Measurements from ENCODE around the gene VGLL4.

DNA sequence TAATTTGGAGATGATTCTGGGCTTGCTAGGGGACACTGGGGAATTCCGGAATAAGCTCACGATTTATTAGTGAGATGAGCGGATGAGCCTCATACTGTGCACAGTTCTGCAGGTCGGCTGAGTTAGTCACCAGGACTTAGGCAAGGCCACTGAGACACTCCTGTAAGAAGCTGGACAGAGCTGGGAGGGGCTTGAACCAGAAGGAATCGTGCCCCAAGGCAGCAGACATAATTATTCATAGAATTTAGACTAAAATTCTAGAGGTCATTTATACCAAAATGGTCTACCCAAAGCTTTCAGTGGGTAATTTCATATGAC, 121.4 kb downstream of the VGLL4 start:
- TF ChIP-seq, protein P1, sequence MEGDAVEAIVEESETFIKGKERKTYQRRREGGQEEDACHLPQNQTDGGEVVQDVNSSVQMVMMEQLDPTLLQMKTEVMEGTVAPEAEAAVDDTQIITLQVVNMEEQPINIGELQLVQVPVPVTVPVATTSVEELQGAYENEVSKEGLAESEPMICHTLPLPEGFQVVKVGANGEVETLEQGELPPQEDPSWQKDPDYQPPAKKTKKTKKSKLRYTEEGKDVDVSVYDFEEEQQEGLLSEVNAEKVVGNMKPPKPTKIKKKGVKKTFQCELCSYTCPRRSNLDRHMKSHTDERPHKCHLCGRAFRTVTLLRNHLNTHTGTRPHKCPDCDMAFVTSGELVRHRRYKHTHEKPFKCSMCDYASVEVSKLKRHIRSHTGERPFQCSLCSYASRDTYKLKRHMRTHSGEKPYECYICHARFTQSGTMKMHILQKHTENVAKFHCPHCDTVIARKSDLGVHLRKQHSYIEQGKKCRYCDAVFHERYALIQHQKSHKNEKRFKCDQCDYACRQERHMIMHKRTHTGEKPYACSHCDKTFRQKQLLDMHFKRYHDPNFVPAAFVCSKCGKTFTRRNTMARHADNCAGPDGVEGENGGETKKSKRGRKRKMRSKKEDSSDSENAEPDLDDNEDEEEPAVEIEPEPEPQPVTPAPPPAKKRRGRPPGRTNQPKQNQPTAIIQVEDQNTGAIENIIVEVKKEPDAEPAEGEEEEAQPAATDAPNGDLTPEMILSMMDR (IDR thresholded peaks at IDR 0.05) = no peak
- TF ChIP-seq ETV6 (CRISPR knock-in tag; IDR thresholded peaks at IDR 0.05) (no peak), CREB1 (CRISPR knock-in tag; IDR thresholded peaks at IDR 0.05) (no peak), CBFB (CRISPR knock-in tag; IDR thresholded peaks at IDR 0.05; ENCODE audit: low read depth) (no peak), JUN (CRISPR knock-in tag; IDR thresholded peaks at IDR 0.05) (no peak), NFYB (CRISPR knock-in tag; conservative IDR thresholded peaks at IDR 0.05; ENCODE audit: low read depth) (no peak), NR2C2 (CRISPR knock-in tag; IDR thresholded peaks at IDR 0.05) (no peak)
- TF ChIP-seq, protein P2, sequence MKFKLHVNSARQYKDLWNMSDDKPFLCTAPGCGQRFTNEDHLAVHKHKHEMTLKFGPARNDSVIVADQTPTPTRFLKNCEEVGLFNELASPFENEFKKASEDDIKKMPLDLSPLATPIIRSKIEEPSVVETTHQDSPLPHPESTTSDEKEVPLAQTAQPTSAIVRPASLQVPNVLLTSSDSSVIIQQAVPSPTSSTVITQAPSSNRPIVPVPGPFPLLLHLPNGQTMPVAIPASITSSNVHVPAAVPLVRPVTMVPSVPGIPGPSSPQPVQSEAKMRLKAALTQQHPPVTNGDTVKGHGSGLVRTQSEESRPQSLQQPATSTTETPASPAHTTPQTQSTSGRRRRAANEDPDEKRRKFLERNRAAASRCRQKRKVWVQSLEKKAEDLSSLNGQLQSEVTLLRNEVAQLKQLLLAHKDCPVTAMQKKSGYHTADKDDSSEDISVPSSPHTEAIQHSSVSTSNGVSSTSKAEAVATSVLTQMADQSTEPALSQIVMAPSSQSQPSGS (CRISPR knock-in tag; IDR thresholded peaks at IDR 0.05; ENCODE audit: borderline replicate concordance, low read depth) = no peak
- TF ChIP-seq, protein P3, sequence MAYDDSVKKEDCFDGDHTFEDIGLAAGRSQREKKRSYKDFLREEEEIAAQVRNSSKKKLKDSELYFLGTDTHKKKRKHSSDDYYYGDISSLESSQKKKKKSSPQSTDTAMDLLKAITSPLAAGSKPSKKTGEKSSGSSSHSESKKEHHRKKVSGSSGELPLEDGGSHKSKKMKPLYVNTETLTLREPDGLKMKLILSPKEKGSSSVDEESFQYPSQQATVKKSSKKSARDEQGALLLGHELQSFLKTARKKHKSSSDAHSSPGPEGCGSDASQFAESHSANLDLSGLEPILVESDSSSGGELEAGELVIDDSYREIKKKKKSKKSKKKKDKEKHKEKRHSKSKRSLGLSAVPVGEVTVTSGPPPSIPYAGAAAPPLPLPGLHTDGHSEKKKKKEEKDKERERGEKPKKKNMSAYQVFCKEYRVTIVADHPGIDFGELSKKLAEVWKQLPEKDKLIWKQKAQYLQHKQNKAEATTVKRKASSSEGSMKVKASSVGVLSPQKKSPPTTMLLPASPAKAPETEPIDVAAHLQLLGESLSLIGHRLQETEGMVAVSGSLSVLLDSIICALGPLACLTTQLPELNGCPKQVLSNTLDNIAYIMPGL (CRISPR knock-in tag; IDR thresholded peaks at IDR 0.05) = no peak
- TF ChIP-seq, protein P4, sequence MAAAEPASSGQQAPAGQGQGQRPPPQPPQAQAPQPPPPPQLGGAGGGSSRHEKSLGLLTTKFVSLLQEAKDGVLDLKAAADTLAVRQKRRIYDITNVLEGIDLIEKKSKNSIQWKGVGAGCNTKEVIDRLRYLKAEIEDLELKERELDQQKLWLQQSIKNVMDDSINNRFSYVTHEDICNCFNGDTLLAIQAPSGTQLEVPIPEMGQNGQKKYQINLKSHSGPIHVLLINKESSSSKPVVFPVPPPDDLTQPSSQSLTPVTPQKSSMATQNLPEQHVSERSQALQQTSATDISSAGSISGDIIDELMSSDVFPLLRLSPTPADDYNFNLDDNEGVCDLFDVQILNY (CRISPR knock-in tag; IDR thresholded peaks at IDR 0.05) = no peak
- TF ChIP-seq, protein P5, sequence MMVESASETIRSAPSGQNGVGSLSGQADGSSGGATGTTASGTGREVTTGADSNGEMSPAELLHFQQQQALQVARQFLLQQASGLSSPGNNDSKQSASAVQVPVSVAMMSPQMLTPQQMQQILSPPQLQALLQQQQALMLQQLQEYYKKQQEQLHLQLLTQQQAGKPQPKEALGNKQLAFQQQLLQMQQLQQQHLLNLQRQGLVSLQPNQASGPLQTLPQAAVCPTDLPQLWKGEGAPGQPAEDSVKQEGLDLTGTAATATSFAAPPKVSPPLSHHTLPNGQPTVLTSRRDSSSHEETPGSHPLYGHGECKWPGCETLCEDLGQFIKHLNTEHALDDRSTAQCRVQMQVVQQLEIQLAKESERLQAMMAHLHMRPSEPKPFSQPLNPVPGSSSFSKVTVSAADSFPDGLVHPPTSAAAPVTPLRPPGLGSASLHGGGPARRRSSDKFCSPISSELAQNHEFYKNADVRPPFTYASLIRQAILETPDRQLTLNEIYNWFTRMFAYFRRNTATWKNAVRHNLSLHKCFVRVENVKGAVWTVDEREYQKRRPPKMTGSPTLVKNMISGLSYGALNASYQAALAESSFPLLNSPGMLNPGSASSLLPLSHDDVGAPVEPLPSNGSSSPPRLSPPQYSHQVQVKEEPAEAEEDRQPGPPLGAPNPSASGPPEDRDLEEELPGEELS (CRISPR knock-in tag; IDR thresholded peaks at IDR 0.05) = no peak
- TF ChIP-seq, protein P6, sequence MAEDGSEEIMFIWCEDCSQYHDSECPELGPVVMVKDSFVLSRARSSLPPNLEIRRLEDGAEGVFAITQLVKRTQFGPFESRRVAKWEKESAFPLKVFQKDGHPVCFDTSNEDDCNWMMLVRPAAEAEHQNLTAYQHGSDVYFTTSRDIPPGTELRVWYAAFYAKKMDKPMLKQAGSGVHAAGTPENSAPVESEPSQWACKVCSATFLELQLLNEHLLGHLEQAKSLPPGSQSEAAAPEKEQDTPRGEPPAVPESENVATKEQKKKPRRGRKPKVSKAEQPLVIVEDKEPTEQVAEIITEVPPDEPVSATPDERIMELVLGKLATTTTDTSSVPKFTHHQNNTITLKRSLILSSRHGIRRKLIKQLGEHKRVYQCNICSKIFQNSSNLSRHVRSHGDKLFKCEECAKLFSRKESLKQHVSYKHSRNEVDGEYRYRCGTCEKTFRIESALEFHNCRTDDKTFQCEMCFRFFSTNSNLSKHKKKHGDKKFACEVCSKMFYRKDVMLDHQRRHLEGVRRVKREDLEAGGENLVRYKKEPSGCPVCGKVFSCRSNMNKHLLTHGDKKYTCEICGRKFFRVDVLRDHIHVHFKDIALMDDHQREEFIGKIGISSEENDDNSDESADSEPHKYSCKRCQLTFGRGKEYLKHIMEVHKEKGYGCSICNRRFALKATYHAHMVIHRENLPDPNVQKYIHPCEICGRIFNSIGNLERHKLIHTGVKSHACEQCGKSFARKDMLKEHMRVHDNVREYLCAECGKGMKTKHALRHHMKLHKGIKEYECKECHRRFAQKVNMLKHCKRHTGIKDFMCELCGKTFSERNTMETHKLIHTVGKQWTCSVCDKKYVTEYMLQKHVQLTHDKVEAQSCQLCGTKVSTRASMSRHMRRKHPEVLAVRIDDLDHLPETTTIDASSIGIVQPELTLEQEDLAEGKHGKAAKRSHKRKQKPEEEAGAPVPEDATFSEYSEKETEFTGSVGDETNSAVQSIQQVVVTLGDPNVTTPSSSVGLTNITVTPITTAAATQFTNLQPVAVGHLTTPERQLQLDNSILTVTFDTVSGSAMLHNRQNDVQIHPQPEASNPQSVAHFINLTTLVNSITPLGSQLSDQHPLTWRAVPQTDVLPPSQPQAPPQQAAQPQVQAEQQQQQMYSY (CRISPR knock-in tag; IDR thresholded peaks at IDR 0.05) = no peak

Data from WTC11 (cell line).